SK-N-SH (cell line): ENCODE measurements around the gene TRIM47. TPM values are rescaled to one million over a fixed set of nuclear protein-coding genes. Genes with fewer than 3 reads are reported as not detected.

Source experiments
- CTCF ChIA-PET: fragments of 300-600, 350-600 bp; formaldehyde crosslinking; extraction: SDS; loops from one replicate; lab custom pipeline; 2021; lab: Yijun Ruan, JAX
- POLR2A ChIA-PET: fragments of 350-600 bp; sonication (Branson Sonifier 250); formaldehyde crosslinking; extraction: SDS; loops from one replicate; lab custom pipeline; 2020; ENCODE audit warnings: antibody characterized with exemption, inconsistent platforms; lab: Yijun Ruan, JAX
- DNase-seq: peaks from one replicate; pipeline ENCODE4 v3.0.0; 2012
- H2AFZ ChIP-seq: fragments of 200-600 bp; sonication (generic); 2 replicates; pipeline ENCODE4 v1.8.1; 2016; ENCODE audit warnings: antibody characterized with exemption, mild to moderate bottlenecking, low read depth
- H3F3A ChIP-seq: fragments of 200-600 bp; sonication (generic); replicated peaks from 2 replicates; pipeline ENCODE3; 2016; ENCODE audit warnings: antibody characterized with exemption, mild to moderate bottlenecking; ENCODE audit not compliant: insufficient read depth
- H3K27ac ChIP-seq, 2 experiments: fragments of 200-500 bp in 1 of 2; fragments of 200-600 bp in 1 of 2; sonication (Bioruptor generic) in 1 of 2; sonication (generic), shearing (Covaris generic) in 1 of 2; 2 replicates each; pipeline versions ENCODE4 v1.5.1 to v1.6.1; 2014 to 2016; ENCODE audit warnings: low read depth in 2 of 2, inconsistent platforms in 1 of 2, low read length in 1 of 2, mild to moderate bottlenecking in 1 of 2, mixed read lengths in 1 of 2
- H3K27me3 ChIP-seq: fragments of 200-600 bp; sonication (generic), shearing (Covaris generic); 2 replicates; pipeline ENCODE4 v1.6.1; 2016; ENCODE audit warnings: mixed run types; ENCODE audit not compliant: insufficient read depth
- H3K36me3 ChIP-seq, 2 experiments: fragments of 200-500 bp in 1 of 2; fragments of 200-600 bp in 1 of 2; sonication (Bioruptor generic) in 1 of 2; sonication (generic) in 1 of 2; replicated peaks in 1 of 2; 2 replicates each; pipeline versions ENCODE3 to v1.5.1; 2014 to 2016; ENCODE audit warnings: low read length in 1 of 2, mild to moderate bottlenecking in 1 of 2; ENCODE audit not compliant: insufficient read depth in 2 of 2, control insufficient read depth in 1 of 2
- H3K4me1 ChIP-seq, 2 experiments: fragments of 200-500 bp in 1 of 2; fragments of 200-600 bp in 1 of 2; sonication (Bioruptor generic) in 1 of 2; sonication (generic), shearing (Covaris generic) in 1 of 2; 2 replicates each; pipeline versions ENCODE4 v1.5.1 to v1.6.1; 2014 to 2016; ENCODE audit warnings: low read depth in 1 of 2, low read length in 1 of 2, mixed run types in 1 of 2; ENCODE audit not compliant: insufficient read depth in 2 of 2, control insufficient read depth in 1 of 2
- H3K4me2 ChIP-seq: fragments of 200-600 bp; sonication (generic), shearing (Covaris generic); 2 replicates; pipeline ENCODE4 v1.6.1; 2017; ENCODE audit warnings: mixed run types
- H3K4me3 ChIP-seq, 2 experiments: fragments of 200-500 bp in 1 of 2; fragments of 200-600 bp in 1 of 2; sonication (Bioruptor generic) in 1 of 2; sonication (generic), shearing (Covaris generic) in 1 of 2; 2 replicates each; pipeline versions ENCODE4 v1.5.1 to v1.8.1; 2014 to 2016; ENCODE audit warnings: low read depth in 2 of 2, inconsistent platforms in 1 of 2, low read length in 1 of 2, mild to moderate bottlenecking in 1 of 2, mixed read lengths in 1 of 2, moderate library complexity in 1 of 2
- H3K79me2 ChIP-seq: fragments of 200-600 bp; sonication (generic); 2 replicates; pipeline ENCODE4 v1.8.1; 2017; ENCODE audit warnings: mild to moderate bottlenecking; ENCODE audit not compliant: insufficient read depth
- H3K9ac ChIP-seq: fragments of 200-600 bp; sonication (generic); 2 replicates; pipeline ENCODE4 v1.6.1; 2017; ENCODE audit warnings: mixed run types
- H3K9me2 ChIP-seq: fragments of 200-600 bp; sonication (generic); 2 replicates; pipeline ENCODE4 v1.6.1; 2017; ENCODE audit warnings: mixed run types
- H3K9me3 ChIP-seq: fragments of 200-600 bp; sonication (generic); 2 replicates; pipeline ENCODE4 v1.6.1; 2017; ENCODE audit warnings: mixed run types, mild to moderate bottlenecking, moderate library complexity
- H4K20me1 ChIP-seq: fragments of 200-600 bp; sonication (generic); 2 replicates; pipeline ENCODE4 v1.6.1; 2017; ENCODE audit warnings: mild to moderate bottlenecking, mixed run types; ENCODE audit not compliant: insufficient read depth
- CTCF ChIP-seq: fragments of 200-600 bp; sonication (generic); IDR thresholded peaks from 2 replicates; pipeline ENCODE4 v1.6.1; 2017; ENCODE audit warnings: antibody characterized with exemption, mild to moderate bottlenecking, moderate library complexity
- EZH2phosphoT487 ChIP-seq: fragments of 200-600 bp; sonication (generic); IDR thresholded peaks from 2 replicates; pipeline ENCODE4 v1.6.1; 2017; ENCODE audit warnings: low read depth, mixed run types, mild to moderate bottlenecking, antibody characterized with exemption, moderate library complexity, borderline replicate concordance
- FOXM1 ChIP-seq: IDR thresholded peaks from 2 replicates; pipeline ENCODE4 v1.4.0; 2012; ENCODE audit warnings: low read depth, mild to moderate bottlenecking
- GABPA ChIP-seq: IDR thresholded peaks from 2 replicates; pipeline ENCODE4 v1.4.0; 2012; ENCODE audit warnings: low read depth, mild to moderate bottlenecking
- MAX ChIP-seq: IDR thresholded peaks from 2 replicates; pipeline ENCODE4 v1.4.0; 2012; ENCODE audit warnings: low read depth
- MEF2A ChIP-seq: IDR thresholded peaks from 2 replicates; pipeline ENCODE4 v1.4.0; 2012; ENCODE audit warnings: low read depth, borderline replicate concordance
- NFIC ChIP-seq: IDR thresholded peaks from 2 replicates; pipeline ENCODE4 v1.4.0; 2012; ENCODE audit warnings: borderline replicate concordance
- RAD21 ChIP-seq: IDR thresholded peaks from 2 replicates; pipeline ENCODE4 v1.6.1; 2012; ENCODE audit warnings: mild to moderate bottlenecking, low read length
- RXRA ChIP-seq: IDR thresholded peaks from 2 replicates; pipeline ENCODE4 v1.4.0; 2012; ENCODE audit warnings: low read depth, mild to moderate bottlenecking, borderline replicate concordance
- SIN3A ChIP-seq: IDR thresholded peaks from 2 replicates; pipeline ENCODE4 v1.6.1; 2012; ENCODE audit warnings: low read depth, mild to moderate bottlenecking, low read length, moderate library complexity, borderline replicate concordance
- SMC3 ChIP-seq: IDR thresholded peaks from 2 replicates; pipeline ENCODE4 v1.6.1; 2012; ENCODE audit warnings: low read depth, low read length, improper control_type of control experiment
- TCF12 ChIP-seq: IDR thresholded peaks from 2 replicates; pipeline ENCODE4 v1.4.0; 2012
- USF1 ChIP-seq: IDR thresholded peaks from 2 replicates; pipeline ENCODE4 v1.4.0; 2012; ENCODE audit warnings: low read depth, borderline replicate concordance
- USF2 ChIP-seq: fragments of 150-350 bp; IDR thresholded peaks from 2 replicates; pipeline ENCODE4 v1.6.1; 2017; ENCODE audit warnings: antibody characterized with exemption, low read length, low read depth, borderline replicate concordance
- WGBS: methylation state at CpG from one replicate; pipeline ENCODE4 v1.1.6; 2017; ENCODE audit warnings: low lambda C conversion rate; 5-methylcytosine and 5-hydroxymethylcytosine counted together
- polyA plus RNA-seq, 3 experiments: library from polyadenylated mRNA; depleted of rRNA; stranded (reverse); fragments of >200 nt; gene quantifications; 2 replicates each; pipeline ENCODE4 v1.2.3, GENCODE V29; 2012

TRIM47 gene
- polyA plus RNA-seq, 1 of the 3 experiments (the other 2 are of a cell fraction): 5.1 TPM

GRCh38 chr17:75835654-75835987 lies 42.8 kb downstream of the TRIM47 start:
- H3K36me3 ChIP-seq: no peaks in the 10 kb centered on the region
- H3K9me2 ChIP-seq: no peaks in the 10 kb centered on the region
- peaks cover 0 to 4% of the 10 kb centered on the region in 2 experiments; a peak in 1 of 4 replicates for H3K4me1 ChIP-seq
- no peak overlapping the region for H3K4me3 ChIP-seq
- no peak for DNase-seq
- H3K79me2 ChIP-seq: no peaks in the 10 kb centered on the region
- H3K9ac ChIP-seq: no peak overlapping the region
- no peaks in the 10 kb centered on the region for H3F3A ChIP-seq
- H3K9me3 ChIP-seq: no peaks in the 10 kb centered on the region
- H3K27me3 ChIP-seq: no peaks in the 10 kb centered on the region
- H4K20me1 ChIP-seq: no peaks in the 10 kb centered on the region
- 77% methylated on average over 9 of the region's 9 CpGs for WGBS
- CTCF ChIA-PET: interaction anchor here (0.8 to 16.5 kb wide), 6 partner anchors 3 to 319 kb away, joined by 3 to 326 read pairs (median 4); partner anchors contain the start of genes TSEN54 and UNC13D
- TF ChIP-seq MEF2A (no peak), SMC3 (no peak), SIN3A (no peak), NFIC (no peak), CTCF (no peak), RAD21 (no peak), FOXM1 (no peak), TCF12 (no peak), GABPA (no peak), USF2 (no peak), RXRA (no peak), USF1 (no peak), EZH2phosphoT487 (no peak), MAX (no peak)
- TF ChIP-seq, all 33 proteins: peak for 0
- POLR2A ChIA-PET: interaction anchor here (1.1 to 1.5 kb wide), 2 partner anchors 8 to 9 kb away, joined by 4 to 8 read pairs; partner anchors contain the start of gene UNC13D
- no peak overlapping the region for H2AFZ ChIP-seq
- no peak overlapping the region for H3K27ac ChIP-seq
- no peak overlapping the region for H3K4me2 ChIP-seq
